PC-9 (cell line): ENCODE data around the gene VAV2. TPM values are rescaled to one million over a fixed set of nuclear protein-coding genes. Genes with fewer than 3 reads are reported as not detected.

Experiments used
- BruUV-seq: library from RNA; stranded (reverse); fragments of 400-500 nt; replicated peaks from 2 replicates; lab custom pipeline; 2021; lab: Mats Ljungman, UMichigan
- CTCF ChIA-PET: fragments of 300-600 bp; sonication (Branson Sonifier 250); formaldehyde crosslinking; loops from one replicate; lab custom pipeline; 2022; ENCODE audit warnings: antibody characterized with exemption; lab: Charles Lee
- POLR2A ChIA-PET: fragments of 300-600 bp; sonication (Branson Sonifier 250); formaldehyde crosslinking; loops from one replicate; lab custom pipeline; 2022; ENCODE audit warnings: antibody characterized with exemption; ENCODE audit not compliant: unreplicated experiment; lab: Charles Lee
- DNase-seq, 2 experiments: peaks; one replicate each; pipeline versions ENCODE4 v3.0.0 to v3.0.0-alpha.2; 2015 to 2022; ENCODE audit warnings: mixed read lengths in 1 of 2
- H2AFZ ChIP-seq: fragments of 200-600 bp; sonication (generic); 2 replicates; pipeline ENCODE4 v1.8.1; 2017; ENCODE audit warnings: antibody characterized with exemption
- H3F3A ChIP-seq: fragments of 200-600 bp; sonication (generic); 2 replicates; pipeline ENCODE4 v1.8.1; 2017; ENCODE audit warnings: antibody characterized with exemption, mild to moderate bottlenecking, low read depth; ENCODE audit not compliant: insufficient read depth
- H3K27ac ChIP-seq: fragments of 200-600 bp; sonication (generic); 2 replicates; pipeline ENCODE4 v1.6.1; 2016; ENCODE audit warnings: mixed run types
- H3K27me3 ChIP-seq: fragments of 200-600 bp; sonication (generic); 2 replicates; pipeline ENCODE4 v1.6.1; 2016; ENCODE audit warnings: low read depth, mixed run types; ENCODE audit not compliant: insufficient read depth
- H3K36me3 ChIP-seq: fragments of 200-600 bp; sonication (generic); 2 replicates; pipeline ENCODE4 v1.6.1; 2016; ENCODE audit warnings: low read depth, mixed run types
- H3K4me1 ChIP-seq: fragments of 200-600 bp; sonication (generic); replicated peaks from 2 replicates; pipeline ENCODE4 v1.6.1; 2016; ENCODE audit warnings: mixed run types; ENCODE audit not compliant: insufficient read depth
- H3K4me2 ChIP-seq: fragments of 200-600 bp; sonication (generic); 2 replicates; pipeline ENCODE4 v1.6.1; 2017; ENCODE audit warnings: mixed run types
- H3K4me3 ChIP-seq: fragments of 200-600 bp; sonication (generic); 2 replicates; pipeline ENCODE4 v1.6.1; 2016; ENCODE audit warnings: mixed run types
- H3K79me2 ChIP-seq: fragments of 200-600 bp; sonication (generic); 2 replicates; pipeline ENCODE4 v1.6.1; 2017; ENCODE audit warnings: low read depth, mixed run types
- H3K9me2 ChIP-seq: fragments of 200-600 bp; sonication (generic); 2 replicates; pipeline ENCODE4 v1.8.1; 2017; ENCODE audit warnings: mild to moderate bottlenecking; ENCODE audit not compliant: insufficient read depth
- H3K9me3 ChIP-seq: fragments of 200-600 bp; sonication (generic); 2 replicates; pipeline ENCODE4 v1.8.1; 2016; ENCODE audit warnings: low read depth; ENCODE audit not compliant: insufficient read depth
- H4K20me1 ChIP-seq: fragments of 200-600 bp; sonication (generic); 2 replicates; pipeline ENCODE4 v1.8.1; 2017; ENCODE audit not compliant: insufficient read depth
- CTCF ChIP-seq: fragments of 200-600 bp; sonication (generic); conservative IDR thresholded peaks from 2 replicates; pipeline ENCODE4 v1.6.1; 2017; ENCODE audit warnings: mixed run types, antibody characterized with exemption, mild to moderate bottlenecking, moderate library complexity
- EZH2 ChIP-seq: fragments of 200-600 bp; sonication (generic); IDR thresholded peaks from 2 replicates; pipeline ENCODE4 v1.8.0; 2017; ENCODE audit warnings: antibody characterized with exemption, low read depth
- intact Hi-C: fragments of 100-400 bp; cut with micrococcal nuclease; formaldehyde crosslinking; loops from one replicate; pipeline ENCODE4 v1.10.0; 2022; ENCODE audit not compliant: unreplicated experiment
- total RNA-seq: library from RNA; stranded (reverse); gene quantifications from 2 replicates; pipeline ENCODE4 v1.2.3, GENCODE V29; 2021

Gene VAV2
- total RNA-seq, 1 experiment from 2014 or later = 36.5 TPM

- BruUV-seq = no TSS peak
- Histone ChIP-seq H3K79me2 (no peaks in the 10 kb centered on the region), H3K27me3 (no peaks in the 10 kb centered on the region), H3K27ac (no peak overlapping the region), H3K36me3 (no peaks in the 10 kb centered on the region), H2AFZ (no peak overlapping the region), H3K4me3 (no peak overlapping the region), H3K9me2 (no peaks in the 10 kb centered on the region), H4K20me1 (no peaks in the 10 kb centered on the region), H3K9me3 (no peaks in the 10 kb centered on the region), H3K4me1 (no peaks in the 10 kb centered on the region), H3F3A (no peaks in the 10 kb centered on the region), H3K4me2 (no peak overlapping the region)
- TF ChIP-seq EZH2 = no peak
- no peak for TF ChIP-seq CTCF
- no peak for DNase-seq
- POLR2A ChIA-PET = no interaction called here
- intact Hi-C loops = no loop called here
- CTCF ChIA-PET = no interaction called here
Observed at GRCh38 chr9:133999851-134000265, 7.7 kb upstream of the VAV2 start.

GRCh38 chr9:133998915-133999595, 6.9 kb upstream of the VAV2 start:
- no TSS peak for BruUV-seq
- intact Hi-C loops = no loop called here
- no peak for TF ChIP-seq CTCF
- no peaks in the 10 kb centered on the region for H3K9me2 ChIP-seq
- no peak overlapping the region for H2AFZ ChIP-seq
- CTCF ChIA-PET = no interaction called here
- POLR2A ChIA-PET = no interaction called here
- DNase-seq = no peak
- no peaks in the 10 kb centered on the region for H3K4me1 ChIP-seq
- H3K36me3 ChIP-seq = no peaks in the 10 kb centered on the region
- H3K27me3 ChIP-seq = no peaks in the 10 kb centered on the region
- no peak overlapping the region for H3K4me3 ChIP-seq
- no peaks in the 10 kb centered on the region for H4K20me1 ChIP-seq
- no peak overlapping the region for H3K27ac ChIP-seq
- no peaks in the 10 kb centered on the region for H3K9me3 ChIP-seq
- no peaks in the 10 kb centered on the region for H3F3A ChIP-seq
- H3K79me2 ChIP-seq = no peaks in the 10 kb centered on the region
- H3K4me2 ChIP-seq = no peak overlapping the region

- ChIA-PET CTCF (no interaction called here), POLR2A (no interaction called here)
- Histone ChIP-seq H3K4me2 (no peak overlapping the region), H3K27ac (no peak overlapping the region), H3K4me3 (no peak overlapping the region), H3K27me3 (no peaks in the 10 kb centered on the region), H3K4me1 (peaks cover 6% of the 10 kb centered on the region; the same call in 1 of the 2 replicates), H4K20me1 (no peaks in the 10 kb centered on the region), H3K9me3 (no peaks in the 10 kb centered on the region), H3F3A (no peaks in the 10 kb centered on the region), H2AFZ (no peak overlapping the region), H3K79me2 (no peaks in the 10 kb centered on the region), H3K36me3 (no peaks in the 10 kb centered on the region), H3K9me2 (no peaks in the 10 kb centered on the region)
- intact Hi-C loops = no loop called here
- no TSS peak for BruUV-seq
- DNase-seq = no peak
- TF ChIP-seq CTCF (no peak), EZH2 (no peak)
Observed at GRCh38 chr9:133997584-133997983, 5.5 kb upstream of the VAV2 start.
